ENCODE data around the gene NFRKB.

DNA sequence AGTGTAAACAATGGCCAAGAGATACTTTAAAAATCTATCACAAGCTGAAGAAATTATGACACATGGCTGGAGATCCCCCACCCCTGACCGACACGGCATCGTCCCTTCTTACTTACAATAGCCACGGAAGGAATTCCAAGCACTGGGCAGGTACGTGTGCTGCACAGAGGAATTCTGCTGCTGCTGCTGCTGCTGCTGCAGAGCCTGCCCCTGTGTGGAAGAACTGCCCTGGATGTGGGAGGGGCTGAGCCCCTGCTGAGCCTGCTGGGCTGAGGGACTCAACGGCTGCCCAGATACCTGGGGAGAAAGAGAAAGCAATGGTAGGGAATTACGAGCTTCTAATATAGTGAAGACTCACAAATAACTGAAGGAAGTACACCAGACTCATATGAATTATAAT is 15.0 kb upstream of the NFRKB start:
- TF ChIP-seq, protein P1, sequence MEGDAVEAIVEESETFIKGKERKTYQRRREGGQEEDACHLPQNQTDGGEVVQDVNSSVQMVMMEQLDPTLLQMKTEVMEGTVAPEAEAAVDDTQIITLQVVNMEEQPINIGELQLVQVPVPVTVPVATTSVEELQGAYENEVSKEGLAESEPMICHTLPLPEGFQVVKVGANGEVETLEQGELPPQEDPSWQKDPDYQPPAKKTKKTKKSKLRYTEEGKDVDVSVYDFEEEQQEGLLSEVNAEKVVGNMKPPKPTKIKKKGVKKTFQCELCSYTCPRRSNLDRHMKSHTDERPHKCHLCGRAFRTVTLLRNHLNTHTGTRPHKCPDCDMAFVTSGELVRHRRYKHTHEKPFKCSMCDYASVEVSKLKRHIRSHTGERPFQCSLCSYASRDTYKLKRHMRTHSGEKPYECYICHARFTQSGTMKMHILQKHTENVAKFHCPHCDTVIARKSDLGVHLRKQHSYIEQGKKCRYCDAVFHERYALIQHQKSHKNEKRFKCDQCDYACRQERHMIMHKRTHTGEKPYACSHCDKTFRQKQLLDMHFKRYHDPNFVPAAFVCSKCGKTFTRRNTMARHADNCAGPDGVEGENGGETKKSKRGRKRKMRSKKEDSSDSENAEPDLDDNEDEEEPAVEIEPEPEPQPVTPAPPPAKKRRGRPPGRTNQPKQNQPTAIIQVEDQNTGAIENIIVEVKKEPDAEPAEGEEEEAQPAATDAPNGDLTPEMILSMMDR (IDR thresholded peaks at IDR 0.05 in 2 of 3, conservative IDR thresholded peaks at IDR 0.05 in 1 of 3; ENCODE audit: control insufficient read depth in 2 of 3, extremely low read depth in 1 of 3, insufficient read depth in 1 of 3, low read depth in 3 of 3, low read length in 3 of 3) = no peak
- TF ChIP-seq, protein P2, sequence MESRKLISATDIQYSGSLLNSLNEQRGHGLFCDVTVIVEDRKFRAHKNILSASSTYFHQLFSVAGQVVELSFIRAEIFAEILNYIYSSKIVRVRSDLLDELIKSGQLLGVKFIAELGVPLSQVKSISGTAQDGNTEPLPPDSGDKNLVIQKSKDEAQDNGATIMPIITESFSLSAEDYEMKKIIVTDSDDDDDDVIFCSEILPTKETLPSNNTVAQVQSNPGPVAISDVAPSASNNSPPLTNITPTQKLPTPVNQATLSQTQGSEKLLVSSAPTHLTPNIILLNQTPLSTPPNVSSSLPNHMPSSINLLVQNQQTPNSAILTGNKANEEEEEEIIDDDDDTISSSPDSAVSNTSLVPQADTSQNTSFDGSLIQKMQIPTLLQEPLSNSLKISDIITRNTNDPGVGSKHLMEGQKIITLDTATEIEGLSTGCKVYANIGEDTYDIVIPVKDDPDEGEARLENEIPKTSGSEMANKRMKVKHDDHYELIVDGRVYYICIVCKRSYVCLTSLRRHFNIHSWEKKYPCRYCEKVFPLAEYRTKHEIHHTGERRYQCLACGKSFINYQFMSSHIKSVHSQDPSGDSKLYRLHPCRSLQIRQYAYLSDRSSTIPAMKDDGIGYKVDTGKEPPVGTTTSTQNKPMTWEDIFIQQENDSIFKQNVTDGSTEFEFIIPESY (IDR thresholded peaks at IDR 0.05) = no peak
- TF ChIP-seq MYC (IDR thresholded peaks at IDR 0.05; ENCODE audit: insufficient read depth, insufficient read length, insufficient replicate concordance, low read length, severe bottlenecking) (no peak), ZNF622 (IDR thresholded peaks at IDR 0.05) (no peak), MTA3 (IDR thresholded peaks at IDR 0.05; ENCODE audit: borderline replicate concordance, low read length) (no peak), NRF1 (conservative IDR thresholded peaks at IDR 0.05; ENCODE audit: low read depth, low read length) (no peak)
- TF ChIP-seq, protein P3, sequence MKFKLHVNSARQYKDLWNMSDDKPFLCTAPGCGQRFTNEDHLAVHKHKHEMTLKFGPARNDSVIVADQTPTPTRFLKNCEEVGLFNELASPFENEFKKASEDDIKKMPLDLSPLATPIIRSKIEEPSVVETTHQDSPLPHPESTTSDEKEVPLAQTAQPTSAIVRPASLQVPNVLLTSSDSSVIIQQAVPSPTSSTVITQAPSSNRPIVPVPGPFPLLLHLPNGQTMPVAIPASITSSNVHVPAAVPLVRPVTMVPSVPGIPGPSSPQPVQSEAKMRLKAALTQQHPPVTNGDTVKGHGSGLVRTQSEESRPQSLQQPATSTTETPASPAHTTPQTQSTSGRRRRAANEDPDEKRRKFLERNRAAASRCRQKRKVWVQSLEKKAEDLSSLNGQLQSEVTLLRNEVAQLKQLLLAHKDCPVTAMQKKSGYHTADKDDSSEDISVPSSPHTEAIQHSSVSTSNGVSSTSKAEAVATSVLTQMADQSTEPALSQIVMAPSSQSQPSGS (IDR thresholded peaks at IDR 0.05; ENCODE audit: low read length) = no peak

Measured in GM12878 (cell line).